ENCODE data around the gene DENND1A.

Gene DENND1A

DNA sequence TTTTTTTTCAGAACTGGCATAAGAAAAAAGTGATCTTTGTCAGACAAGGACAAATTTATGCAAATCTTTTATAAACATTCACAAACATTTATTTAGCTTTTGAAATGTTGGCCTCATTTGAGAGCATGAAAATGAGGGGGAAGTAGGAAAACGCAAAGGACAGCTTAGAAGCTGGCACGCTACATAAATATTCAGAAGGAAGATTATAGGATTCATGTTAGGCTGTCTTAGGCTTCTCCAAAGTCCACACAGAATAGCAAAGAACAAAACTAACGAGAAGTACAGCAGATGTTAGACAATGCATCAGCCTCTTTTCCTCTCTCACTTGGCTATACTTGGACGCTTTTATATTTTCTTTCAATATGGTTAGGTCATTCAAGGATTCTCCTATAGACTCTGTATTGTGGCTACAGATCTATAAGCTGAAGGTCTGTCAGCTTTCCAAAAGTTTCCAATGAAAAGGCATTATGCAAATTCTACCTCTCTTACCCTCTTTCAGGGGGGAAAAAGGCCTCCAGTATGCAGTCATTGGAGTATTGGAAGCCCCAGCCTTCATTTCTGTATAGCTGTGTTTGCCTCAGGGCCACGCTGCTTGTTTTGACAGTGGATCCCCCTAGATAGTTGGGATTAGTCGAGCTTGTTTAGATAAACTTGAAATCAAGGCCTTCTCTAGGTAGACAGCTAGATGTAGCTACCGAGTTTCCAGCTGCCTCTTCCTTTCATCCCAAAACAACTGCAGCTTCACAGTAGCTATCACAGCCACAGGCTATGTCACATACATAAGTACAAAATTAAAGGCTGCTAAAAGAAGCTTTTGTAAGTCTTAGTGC, 153.0 kb downstream of the DENND1A start:
- DNase-seq (ENCODE audit: low read depth in 1 of 2, low spot score in 1 of 2) = no peak

DNA sequence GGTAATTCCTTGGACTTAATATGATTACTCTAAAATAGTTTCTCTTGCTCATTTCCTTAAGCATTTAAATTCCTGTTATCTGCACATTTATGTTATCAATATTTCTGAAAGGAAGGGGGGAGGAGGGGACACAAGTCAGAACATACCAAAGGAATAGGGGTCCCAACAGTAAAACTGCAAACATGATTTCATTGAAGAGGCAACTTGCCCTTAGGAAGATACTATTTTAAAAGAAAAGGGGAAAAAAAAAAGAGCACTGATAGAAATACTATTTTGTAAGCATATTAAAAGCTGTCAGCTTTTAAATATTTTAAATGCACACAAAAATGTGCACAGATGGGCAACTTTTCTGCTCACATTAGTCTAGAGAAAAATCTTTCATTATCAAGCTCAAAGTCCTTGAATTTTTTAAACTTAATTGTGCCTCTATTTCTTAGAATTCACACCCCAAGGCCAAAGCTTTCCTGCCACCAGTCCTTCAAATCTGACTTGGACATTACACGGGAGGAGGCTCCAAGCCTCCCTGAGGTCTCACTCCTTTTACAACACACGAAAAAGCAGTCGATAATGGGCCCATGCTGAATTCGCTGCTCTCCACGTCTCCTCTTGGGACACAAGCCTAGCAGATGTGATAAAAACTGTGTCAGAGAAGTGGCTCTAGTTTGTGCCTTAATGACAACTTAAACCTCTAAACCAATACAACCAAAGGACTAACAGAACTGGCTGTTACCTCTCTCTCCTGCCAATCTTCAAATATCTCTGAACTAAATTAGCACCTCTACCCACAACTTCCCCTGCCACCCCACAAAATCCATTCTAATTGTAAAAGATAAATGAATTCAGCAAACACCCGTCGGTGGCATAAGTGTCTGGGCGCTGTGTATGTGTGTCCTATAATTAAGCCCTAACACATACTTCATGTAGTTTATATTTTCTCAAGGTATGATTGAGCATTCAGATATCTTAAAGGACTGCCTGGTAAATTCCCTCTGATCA, 154.3 kb downstream of the DENND1A start:
- no peak for DNase-seq (ENCODE audit: low read depth in 1 of 2, low spot score in 1 of 2)

GRCh38 chr9:123773783-123774182, 156.1 kb downstream of the DENND1A start:
- no peak for DNase-seq (ENCODE audit: low read depth in 1 of 2, low spot score in 1 of 2)

DNA sequence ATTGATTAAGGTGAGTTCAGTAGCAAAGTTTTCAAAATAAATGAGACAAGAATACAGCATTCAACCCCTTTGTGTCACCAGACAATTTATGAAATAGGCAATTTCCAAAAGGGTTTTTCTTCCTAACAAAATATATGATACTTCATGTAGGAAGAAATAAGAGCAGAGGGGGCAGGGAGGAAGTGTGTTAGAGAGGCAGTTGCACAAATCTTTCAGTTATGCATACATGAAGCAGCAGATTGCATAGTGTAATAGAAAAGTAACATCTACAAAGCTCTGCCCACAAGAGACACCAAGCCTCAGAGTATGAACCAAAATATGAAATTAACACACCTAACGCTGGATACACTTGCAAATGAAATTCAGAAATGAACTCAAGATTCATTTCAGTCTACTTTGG, 157.0 kb downstream of the DENND1A start:
- no peak for DNase-seq (ENCODE audit: low read depth in 1 of 2, low spot score in 1 of 2)

- DNase-seq (ENCODE audit: low read depth in 1 of 2, low spot score in 1 of 2) = no peak
Measured at GRCh38 chr9:123772374-123772773, 157.6 kb downstream of the DENND1A start.

DNA sequence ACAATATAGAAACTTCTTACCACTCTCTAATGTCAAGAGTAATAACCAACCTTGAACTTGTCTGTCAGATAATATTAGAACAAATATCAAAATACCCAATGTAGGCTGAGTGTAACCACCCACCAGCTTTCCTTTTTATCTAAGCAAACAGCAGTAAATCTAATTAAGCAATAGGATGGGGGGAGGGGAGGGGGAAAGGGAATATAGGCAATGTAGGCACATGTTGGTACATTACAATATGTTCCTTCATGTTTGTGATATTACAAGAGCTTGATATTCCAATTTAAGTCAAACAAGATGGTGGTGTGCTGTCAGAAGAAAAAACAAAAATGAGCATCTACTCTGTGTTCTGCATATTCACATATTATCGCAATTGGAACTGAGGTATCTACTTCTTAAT, 158.2 kb downstream of the DENND1A start:
- no peak for DNase-seq (ENCODE audit: low read depth in 1 of 2, low spot score in 1 of 2)

DNA sequence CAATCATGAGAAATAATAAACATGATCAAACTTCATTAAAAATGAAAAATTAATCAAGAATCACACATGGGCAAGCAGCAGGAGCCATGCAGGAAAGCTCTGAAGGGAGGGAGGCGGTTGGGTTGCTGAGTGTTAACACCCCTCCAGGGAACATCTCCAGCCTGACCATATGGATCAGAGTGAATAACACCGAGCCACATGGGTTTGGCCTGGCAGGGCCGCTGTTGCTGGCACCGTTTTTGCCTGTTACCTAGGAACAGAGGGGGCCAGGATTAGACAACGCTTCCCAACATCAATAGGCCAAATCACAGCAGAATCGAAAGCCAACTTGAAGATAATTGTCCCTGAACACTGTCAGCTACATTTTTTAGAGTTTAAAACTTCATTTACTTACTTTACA, 160.2 kb downstream of the DENND1A start:
- DNase-seq (ENCODE audit: low read depth in 1 of 2, low spot score in 1 of 2) = no peak

DNA sequence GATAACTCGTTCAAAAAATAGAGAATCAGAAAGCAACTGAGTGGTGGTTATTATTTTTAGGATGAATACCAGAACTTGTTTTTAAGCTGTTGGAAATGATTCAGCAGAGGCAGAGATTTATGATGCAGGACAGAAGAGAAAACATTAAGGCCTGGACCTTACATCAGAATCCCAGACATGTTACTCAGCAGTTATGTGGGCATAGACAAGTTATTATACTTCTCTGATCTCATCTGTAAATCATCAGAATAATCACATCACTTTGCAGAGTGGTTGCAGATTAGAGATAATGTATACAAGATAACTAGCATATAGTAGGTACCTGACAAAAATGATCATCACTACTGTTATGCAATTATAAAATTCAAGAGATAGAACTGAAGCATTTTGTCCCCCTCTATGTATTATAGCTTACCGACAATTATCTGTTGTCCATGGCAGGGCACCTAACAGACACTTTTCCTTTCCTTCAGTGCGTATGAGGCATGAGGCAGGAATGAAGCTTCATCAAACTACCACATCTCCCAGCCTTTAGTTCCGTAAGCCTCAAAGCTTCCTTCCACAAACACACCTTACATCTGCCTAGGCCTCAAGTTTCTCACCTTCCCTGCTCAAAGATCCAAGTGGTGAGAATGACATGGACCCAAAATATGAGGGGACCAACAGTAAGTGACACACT, 165.9 kb downstream of the DENND1A start:
- no peak for DNase-seq (ENCODE audit: low read depth in 1 of 2, low spot score in 1 of 2)

DNA sequence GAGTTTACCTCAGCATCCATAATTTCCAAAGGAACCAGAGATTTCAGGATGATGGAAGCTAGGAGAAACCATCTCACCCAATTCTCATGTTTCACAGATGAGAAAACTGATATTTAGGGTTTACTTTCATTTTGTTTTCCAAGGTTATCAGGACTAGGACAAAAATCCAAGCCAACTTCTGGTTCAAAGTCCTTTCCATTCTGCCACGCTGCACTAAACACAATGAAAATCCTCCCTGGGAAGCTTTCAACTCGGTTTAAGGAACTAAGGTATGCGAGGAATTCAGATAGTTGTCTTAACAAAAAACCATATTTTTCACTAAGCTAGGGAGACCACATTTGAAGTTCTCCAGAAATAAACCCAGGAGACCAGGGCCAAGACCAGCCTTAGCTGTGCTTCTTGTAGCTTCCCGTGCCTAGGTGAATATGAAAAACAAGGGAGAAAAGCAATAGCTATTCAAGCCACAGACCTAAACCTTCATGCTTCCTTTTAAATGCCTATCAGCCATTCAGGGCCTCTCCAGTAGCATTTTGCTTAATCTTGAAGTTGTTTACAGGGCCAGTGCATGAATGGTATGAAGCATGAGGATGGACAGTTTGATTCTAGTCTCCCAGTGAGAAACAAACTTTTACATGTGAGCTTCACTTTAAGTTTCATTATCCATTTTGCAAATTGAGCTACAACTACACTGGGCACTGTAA, 167.9 kb downstream of the DENND1A start:
- no peak for DNase-seq (ENCODE audit: low read depth in 1 of 2, low spot score in 1 of 2)

- no peak for DNase-seq (ENCODE audit: low read depth in 1 of 2, low spot score in 1 of 2)
Measured at GRCh38 chr9:123757960-123758359, 172.0 kb downstream of the DENND1A start.

DNA sequence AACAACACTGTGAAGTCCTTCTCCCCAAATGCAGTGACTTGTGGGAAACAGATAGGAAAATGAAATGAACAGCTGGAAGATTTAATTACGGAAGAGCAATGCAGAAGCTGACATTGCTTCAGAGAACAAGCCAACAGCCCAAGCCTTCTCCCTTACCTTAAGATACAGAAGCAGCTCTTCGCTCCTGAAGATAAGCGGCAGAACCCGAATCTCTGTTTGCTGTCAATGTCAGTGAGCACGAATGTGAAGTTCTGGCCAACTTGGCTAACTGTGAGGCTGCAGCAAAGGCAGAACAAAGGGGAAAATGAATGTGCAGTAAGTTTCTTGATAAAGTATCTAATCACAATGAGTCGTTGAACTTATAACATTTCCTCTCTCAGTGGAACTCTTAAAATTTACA, 172.4 kb downstream of the DENND1A start:
- no peak for DNase-seq (ENCODE audit: low read depth in 1 of 2, low spot score in 1 of 2)

- no peak for DNase-seq (ENCODE audit: low read depth in 1 of 2, low spot score in 1 of 2)
Measured at GRCh38 chr9:123756484-123757106, 173.3 kb downstream of the DENND1A start.

DNA sequence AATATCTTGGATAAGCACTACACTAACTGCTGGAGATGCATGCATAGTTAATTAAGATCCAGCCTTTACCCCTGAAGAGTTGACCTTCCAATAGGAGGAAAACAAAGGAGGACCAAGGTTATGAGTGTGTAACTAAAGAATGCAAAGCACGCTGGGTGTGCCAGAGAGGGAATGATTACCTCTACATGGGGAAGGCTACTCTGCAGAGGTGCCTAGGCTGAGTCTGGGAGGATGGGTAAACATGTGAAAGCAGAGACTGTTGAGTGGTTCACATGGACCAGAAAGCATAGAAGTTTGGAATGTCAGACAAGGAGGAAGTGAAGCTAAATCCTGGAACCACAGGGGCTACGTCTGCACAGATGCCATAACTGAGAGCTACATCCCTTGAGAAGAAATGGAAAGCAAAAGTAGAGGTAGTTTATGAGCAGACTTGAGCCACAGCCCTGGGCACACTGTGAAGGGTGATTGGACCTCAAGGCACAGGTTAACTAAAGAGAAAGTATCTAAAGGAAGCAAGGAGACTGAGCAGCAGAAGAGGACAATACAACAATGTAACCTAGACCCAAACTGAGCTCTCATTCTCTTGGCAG, 176.2 kb downstream of the DENND1A start:
- no peak for DNase-seq (ENCODE audit: low read depth in 1 of 2, low spot score in 1 of 2)

DNA sequence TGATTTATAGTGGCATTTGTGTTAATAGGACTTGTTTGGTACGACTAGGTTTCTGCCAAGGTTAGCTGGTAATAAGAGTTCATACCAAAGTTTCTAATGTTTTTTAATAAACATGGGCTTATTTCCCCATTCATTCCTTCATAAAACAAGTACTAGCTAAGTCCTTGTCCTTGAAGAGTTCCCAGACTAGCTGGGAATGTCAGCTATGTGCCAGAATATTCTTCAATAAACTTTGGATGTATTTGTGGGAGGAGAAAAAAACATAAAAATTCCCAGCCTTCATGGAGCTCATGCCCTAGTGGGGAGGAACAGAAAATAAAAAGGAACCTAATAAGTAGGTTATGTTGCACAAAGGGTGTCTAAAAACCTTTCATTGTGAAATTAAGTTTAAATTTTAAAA, 176.9 kb downstream of the DENND1A start:
- no peak for DNase-seq (ENCODE audit: low read depth in 1 of 2, low spot score in 1 of 2)

GRCh38 chr9:123749580-123750202, 180.2 kb downstream of the DENND1A start:
- DNase-seq (ENCODE audit: low read depth in 1 of 2, low spot score in 1 of 2) = no peak

GRCh38 chr9:123746765-123747164, 183.2 kb downstream of the DENND1A start:
- DNase-seq (ENCODE audit: low read depth in 1 of 2, low spot score in 1 of 2) = no peak

- no peak for DNase-seq (ENCODE audit: low read depth in 1 of 2, low spot score in 1 of 2)
Measured at GRCh38 chr9:123745933-123746332, 184.0 kb downstream of the DENND1A start.

GRCh38 chr9:123745451-123745850, 184.5 kb downstream of the DENND1A start:
- no peak for DNase-seq (ENCODE audit: low read depth in 1 of 2, low spot score in 1 of 2)

DNA sequence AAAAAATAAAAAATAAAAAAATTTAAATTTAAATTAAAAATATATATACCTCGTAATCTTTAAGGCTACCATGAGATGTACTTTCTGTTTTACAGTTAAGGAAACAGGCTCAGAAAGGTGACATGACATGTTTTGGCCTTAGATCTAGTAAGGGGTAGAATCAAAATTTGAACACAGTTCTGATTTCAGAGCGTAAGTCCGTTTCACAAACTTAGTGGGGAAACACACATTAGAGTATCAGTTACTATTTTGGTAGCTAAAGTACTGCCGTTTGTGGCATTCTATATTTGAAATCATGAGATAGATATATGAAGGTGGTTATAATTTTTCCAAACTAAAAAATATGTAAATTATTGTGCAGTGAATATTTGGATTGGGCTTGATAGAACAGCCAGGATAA, 186.2 kb downstream of the DENND1A start:
- DNase-seq (ENCODE audit: low read depth in 1 of 2, low spot score in 1 of 2) = no peak

All from stimulated activated CD4-positive, alpha-beta T cell treated with anti-CD3 and anti-CD28 coated beads, Interleukin-15, amount 100 ng/mL, for 1 hour (primary cell).